ENCODE measurements around the gene ADGRG1.

ADGRG1 gene

GRCh38 chr16:57621521-57622271 is 6.7 kb upstream of the ADGRG1 start:
- no peak for DNase-seq

GRCh38 chr16:57622361-57623250 is 5.8 kb upstream of the ADGRG1 start:
- no peak for DNase-seq

DNA sequence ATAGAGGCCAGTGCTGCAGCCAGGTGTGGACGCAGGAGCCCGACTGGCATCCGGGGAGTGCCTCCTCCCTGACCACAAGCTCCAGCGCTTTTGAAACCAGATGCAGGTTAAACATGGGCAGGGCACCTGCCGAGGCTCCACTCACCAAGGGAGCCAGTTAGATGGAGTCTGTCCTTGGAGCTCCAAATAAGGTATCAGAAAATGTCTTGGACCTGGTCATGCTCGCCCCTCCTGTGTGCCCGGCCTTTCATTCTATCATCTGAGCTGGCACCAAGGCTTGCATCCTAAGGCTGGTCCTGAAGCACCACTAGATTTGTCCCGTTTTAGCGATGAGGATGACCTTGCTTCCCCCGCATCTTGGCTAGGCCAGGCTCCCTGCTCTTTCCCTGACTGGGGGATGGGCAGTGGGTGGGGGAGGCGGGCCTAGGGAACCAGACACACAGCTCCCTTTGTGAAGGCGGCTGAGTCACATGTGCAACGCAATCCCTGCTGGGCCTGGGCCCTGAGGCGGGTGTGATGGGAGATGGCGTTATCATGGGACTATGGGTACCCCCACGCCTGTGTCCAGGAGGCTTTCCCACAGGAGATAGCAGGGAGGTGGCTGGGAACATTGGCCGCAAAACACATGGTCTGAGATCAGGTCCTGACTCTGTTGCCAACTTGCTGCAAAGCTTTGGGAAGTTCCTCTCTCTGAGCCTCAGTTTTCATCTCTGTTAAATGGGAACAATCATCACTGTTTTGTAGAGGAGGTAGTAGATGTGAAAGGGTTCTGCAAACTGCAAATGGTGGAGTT is 5.0 kb upstream of the ADGRG1 start:
- DNase-seq: no peak

DNA sequence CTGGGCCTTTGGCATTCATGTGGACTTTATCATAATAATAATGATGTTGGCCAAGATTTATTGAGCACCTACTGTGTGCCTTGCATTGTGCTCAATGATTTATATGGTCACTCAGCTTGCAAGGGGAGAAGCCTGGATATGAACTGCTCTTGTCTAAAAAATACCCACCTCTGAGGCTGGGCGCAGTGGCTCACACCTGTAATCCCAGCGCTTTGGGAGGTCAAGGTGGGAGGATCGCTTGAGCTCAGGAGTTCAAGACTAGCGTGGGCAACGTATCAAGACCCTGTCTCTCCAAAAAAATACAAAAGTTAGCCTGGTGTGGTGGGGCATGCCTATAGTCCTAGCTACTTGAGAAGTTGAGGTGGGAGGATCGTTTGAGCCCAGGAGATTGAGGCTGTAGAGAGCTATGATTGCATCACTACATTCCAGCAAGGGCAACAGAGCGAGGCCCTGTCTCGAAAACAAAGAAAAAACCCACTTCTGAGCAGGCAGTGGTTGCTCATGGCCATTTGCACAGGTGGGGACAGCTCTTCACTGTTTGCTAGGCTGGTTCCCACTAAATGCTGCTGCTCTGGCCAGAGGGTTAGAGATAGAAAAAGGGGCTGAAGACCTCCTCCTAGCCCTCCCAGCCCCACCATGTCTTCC is 4.3 kb upstream of the ADGRG1 start:
- DNase-seq: no peak

DNA sequence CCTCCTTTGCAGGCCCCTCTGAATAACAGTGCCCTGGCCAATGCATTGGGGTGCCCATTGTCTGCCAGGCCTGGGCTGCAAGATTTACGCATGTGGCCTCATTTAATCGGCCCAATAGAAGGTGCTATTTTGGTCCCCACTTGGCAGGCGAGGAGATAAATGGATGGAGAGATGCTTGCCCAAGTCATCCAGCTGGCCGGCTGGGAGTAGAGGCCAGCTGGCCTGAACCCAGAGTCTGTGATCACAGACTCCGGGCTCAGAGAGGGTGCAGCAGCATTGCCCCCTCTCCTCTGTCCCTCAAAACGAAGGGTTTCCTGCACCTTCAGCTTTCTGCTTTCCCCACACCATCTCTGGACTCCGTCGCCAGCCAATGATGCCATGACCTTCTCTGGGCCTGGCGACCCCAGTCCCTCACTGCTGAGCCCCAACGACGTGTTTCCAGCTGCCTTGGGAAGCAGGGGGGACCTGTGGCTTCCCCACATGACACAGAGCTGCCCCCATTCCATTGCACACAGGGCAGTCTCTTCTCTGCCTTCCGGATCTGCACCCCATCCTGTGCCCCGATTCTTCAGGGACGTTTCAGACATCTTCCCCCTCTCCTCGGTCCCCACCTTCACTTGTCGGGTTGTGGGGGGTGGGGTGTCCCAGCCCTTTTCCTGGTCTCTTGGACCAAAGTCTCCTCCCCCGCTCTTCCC is 3.5 kb upstream of the ADGRG1 start:
- no peak for DNase-seq

DNA sequence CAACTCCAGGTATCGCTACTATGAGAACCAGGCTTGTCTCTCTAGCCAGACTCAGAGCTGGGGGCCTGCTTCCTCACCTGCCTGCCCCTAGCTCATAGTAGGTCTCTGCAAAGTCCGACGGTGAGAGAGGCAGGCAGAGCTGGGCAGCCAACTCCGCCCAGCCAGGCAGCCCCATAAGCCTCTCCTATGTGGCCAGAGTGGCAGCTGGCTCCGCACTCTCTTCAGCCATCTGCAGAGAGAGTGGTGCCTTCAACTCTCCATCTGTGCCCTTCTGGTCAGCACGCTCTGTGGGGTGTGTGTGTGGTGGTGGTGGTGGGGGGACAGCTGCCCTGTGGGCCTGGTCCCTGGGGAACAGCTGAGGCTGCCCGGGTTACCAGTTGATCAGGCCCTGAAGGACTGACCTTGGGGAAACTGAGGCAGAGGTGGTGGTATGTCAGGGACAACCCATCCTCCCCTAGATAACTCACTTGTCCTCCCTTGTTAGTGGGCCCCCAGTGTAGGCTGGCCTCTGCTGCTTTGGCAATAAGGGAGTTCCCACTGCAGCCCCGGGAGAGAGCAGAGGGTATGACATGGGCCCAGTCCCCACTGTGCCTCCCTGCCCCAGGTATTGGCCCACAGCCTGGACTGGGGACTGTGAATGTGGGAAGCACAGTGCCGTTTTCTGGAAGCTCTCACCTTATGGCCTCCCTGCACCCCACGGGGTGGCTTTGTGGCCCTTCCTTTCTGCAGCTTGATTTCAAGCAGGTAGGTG is 1.8 kb upstream of the ADGRG1 start:
- DNase-seq: no peak

DNA sequence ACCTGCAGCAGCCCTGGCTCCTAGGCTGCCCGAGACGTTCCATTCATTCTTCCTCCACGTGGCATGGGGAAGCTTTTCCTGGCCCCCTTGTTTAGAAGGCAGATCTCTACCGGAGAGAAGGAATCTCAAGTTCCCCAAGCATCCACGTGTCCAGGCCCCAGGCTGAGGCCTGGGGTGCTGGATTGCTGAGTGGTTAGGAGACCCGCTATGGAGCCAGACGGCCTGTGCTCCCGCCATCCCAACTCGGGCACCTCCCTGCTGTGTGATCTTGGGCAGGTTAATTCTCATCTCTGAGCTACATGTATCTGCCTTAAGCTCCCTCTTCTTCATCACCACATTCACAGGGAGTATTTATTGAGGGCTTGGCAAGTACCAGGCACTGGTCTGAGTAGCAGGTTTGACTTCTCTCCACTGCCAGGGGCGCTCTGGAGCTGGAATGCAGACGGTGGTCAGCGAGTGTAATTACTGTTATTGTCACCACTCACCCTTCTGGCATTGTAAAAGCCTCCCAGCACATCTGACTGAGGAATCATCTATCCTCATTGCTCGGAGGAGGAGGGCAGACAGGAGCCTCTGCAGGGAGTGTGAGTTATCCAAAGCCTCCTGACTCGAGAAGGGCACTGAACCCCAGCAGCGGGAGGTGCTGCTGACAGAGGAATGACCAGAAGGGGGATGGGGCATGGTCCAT is 1.1 kb upstream of the ADGRG1 start:
- peak in 1 of 2 experiments; percentile 9 for DNase-seq

DNA sequence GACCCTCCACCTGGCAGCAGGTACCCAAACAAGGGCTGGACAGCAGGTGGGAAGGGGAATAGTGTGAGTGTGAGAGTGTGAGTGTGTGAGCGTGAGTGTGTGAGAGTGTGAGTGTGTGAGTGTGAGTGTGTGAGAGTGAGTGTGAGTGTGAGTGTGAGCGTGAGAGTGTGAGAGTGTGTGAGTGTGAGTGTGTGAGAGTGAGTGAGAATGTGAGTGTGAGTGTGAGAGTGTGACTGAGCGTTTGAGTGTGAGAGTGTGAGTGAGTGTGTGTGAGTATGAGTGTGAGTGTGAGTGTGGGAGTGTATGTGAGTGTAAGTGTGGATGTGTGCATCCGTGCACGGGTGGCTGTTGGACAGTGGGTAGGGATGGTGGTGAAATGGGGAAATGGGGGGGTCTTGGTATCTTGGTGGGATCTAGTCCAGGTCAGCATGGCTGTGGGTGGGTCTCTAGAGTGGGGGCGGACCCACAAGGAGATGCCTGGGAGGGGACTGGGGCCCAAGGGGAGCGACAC is 408 bp downstream of the ADGRG1 start:
- DNase-seq: no peak

- no peak for DNase-seq
Observed at GRCh38 chr16:57629516-57630406, 1.3 kb downstream of the ADGRG1 start.

GRCh38 chr16:57630407-57630797 is 2.0 kb downstream of the ADGRG1 start:
- DNase-seq: no peak

DNA sequence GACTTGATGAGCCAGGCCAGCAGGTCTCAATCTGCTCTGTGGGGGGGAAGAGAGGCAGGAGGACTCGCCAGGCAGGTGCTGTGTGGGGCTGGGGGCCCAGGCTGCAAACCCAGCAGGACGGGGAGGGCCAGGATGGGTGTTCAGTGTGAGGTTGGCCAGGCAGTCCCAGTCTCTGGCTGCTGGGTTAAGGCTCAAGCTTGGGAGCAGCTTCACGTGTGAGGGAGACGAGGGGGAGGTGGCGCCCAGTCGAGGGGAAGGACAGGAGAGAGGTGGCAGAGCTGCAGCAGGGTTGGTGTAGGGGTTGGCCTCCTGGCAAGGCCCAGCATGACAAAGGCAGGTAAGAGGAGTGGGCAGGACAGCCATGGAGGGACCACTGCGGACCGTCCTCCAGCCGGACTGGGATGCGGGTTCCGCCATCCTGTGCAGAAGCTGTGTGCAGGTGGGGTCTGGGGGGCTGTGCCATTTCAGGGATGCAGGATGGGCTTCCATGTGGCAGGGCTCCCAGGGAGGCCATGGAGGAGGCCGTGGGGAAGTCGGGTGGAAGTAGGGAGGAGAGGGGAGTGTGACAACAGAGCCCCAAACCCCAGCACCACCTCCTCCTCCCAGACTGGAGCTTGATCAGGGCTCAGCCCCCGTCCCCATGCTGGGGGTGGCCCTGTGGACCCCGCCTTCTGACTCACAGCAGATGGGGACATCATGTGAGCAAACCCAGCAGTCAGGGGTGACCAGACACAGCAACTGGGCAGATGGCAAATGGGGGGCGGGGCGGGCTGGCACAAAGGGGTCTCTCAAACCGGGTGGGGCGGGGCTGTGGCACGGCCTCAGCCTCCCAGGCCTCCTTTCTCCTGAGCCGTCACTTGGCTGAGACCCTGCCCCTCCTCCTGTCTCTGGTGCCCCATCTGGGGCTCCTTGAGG is 2.8 kb downstream of the ADGRG1 start:
- no peak for DNase-seq

DNA sequence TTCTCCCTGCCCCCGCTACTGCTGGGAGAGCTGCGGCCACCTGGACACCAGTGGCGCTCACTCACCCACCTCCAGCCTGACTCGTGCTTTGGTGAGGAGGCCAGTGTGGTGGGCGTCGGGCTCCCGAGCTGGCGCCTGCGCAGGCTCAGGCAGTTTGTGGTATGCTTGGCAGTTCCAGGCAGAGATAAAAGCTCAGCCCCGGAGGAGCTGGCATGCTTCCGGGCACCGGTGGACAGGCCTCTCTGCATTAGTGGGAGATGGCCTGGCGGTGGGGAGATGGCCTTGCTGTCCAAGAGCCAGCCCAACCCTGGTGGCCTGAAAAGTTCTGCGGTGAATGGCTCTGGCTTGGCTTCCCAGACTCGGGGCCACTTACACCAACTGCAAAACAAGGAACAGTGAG is 4.1 kb downstream of the ADGRG1 start:
- DNase-seq: no peak

GRCh38 chr16:57633383-57634064 is 5.1 kb downstream of the ADGRG1 start:
- DNase-seq: no peak

GRCh38 chr16:57634171-57634570 is 5.7 kb downstream of the ADGRG1 start:
- DNase-seq: peak in 1 of 2 experiments; percentile 28

GRCh38 chr16:57635266-57636097 is 7.1 kb downstream of the ADGRG1 start:
- no peak for DNase-seq

GRCh38 chr16:57636184-57636583 is 7.8 kb downstream of the ADGRG1 start:
- DNase-seq: no peak

- no peak for DNase-seq
Observed at GRCh38 chr16:57637020-57637419, 8.6 kb downstream of the ADGRG1 start.

Measured in SW 1271 (cell line).